OCI-LY7 (cell line): ENCODE results near the gene STOX2. TPM values are rescaled to one million over a fixed set of nuclear protein-coding genes. Genes with fewer than 3 reads are reported as not detected.

Source experiments
- BruUV-seq: library from RNA; stranded (reverse); fragments of 400-500 nt; replicated peaks from 2 replicates; lab custom pipeline; 2021; lab: Mats Ljungman, UMichigan
- CTCF ChIA-PET: fragments of 300-600 bp; sonication (Branson Sonifier 250); formaldehyde crosslinking; loops from one replicate; lab custom pipeline; 2022; ENCODE audit warnings: antibody characterized with exemption; ENCODE audit not compliant: unreplicated experiment; lab: Charles Lee
- POLR2A ChIA-PET: fragments of 300-600 bp; sonication (Branson Sonifier 250); formaldehyde crosslinking; loops from one replicate; lab custom pipeline; 2022; ENCODE audit warnings: antibody characterized with exemption; lab: Charles Lee
- DNase-seq: peaks from one replicate; pipeline ENCODE4 v3.0.0-alpha.2; 2015; ENCODE audit warnings: low spot score
- H2AFZ ChIP-seq: fragments of 200-600 bp; sonication (generic), shearing (Covaris generic); 2 replicates; pipeline ENCODE4 v1.6.1; 2014; ENCODE audit warnings: mild to moderate bottlenecking, antibody characterized with exemption, low read length, moderate library complexity
- H3K27ac ChIP-seq: fragments of 200-600 bp; sonication (generic); 2 replicates; pipeline ENCODE4 v1.5.1; 2014; ENCODE audit warnings: mixed run types, low read depth, mild to moderate bottlenecking, moderate library complexity, low read length, inconsistent platforms; ENCODE audit not compliant: poor library complexity, severe bottlenecking
- H3K36me3 ChIP-seq: fragments of 200-600 bp; sonication (generic); 2 replicates; pipeline ENCODE4 v1.6.1; 2014; ENCODE audit warnings: mild to moderate bottlenecking, antibody characterized with exemption, low read length, moderate library complexity, mixed read lengths; ENCODE audit not compliant: insufficient read depth
- H3K4me1 ChIP-seq: fragments of 200-600 bp; sonication (generic); 2 replicates; pipeline ENCODE4 v1.5.1; 2014; ENCODE audit warnings: mild to moderate bottlenecking, low read length; ENCODE audit not compliant: insufficient read depth, poor library complexity, severe bottlenecking
- H3K4me2 ChIP-seq: fragments of 200-600 bp; sonication (generic); 2 replicates; pipeline ENCODE4 v1.6.1; 2014; ENCODE audit warnings: mild to moderate bottlenecking, low read length
- H3K4me3 ChIP-seq: fragments of 200-600 bp; sonication (generic); 2 replicates; pipeline ENCODE4 v1.5.1; 2014; ENCODE audit warnings: mild to moderate bottlenecking, low read depth, low read length; ENCODE audit not compliant: poor library complexity, severe bottlenecking
- H3K79me2 ChIP-seq: fragments of 200-600 bp; sonication (generic); 2 replicates; pipeline ENCODE4 v1.6.1; 2016; ENCODE audit warnings: low read depth, mild to moderate bottlenecking, low read length, moderate library complexity, mixed read lengths; ENCODE audit not compliant: insufficient read depth
- H3K9me2 ChIP-seq: fragments of 200-600 bp; sonication (generic); 2 replicates; pipeline ENCODE4 v1.6.1; 2016; ENCODE audit warnings: mild to moderate bottlenecking, low read length, mixed read lengths; ENCODE audit not compliant: insufficient read depth
- H3K9me3 ChIP-seq: fragments of 200-600 bp; sonication (generic); 2 replicates; pipeline ENCODE4 v1.6.1; 2014; ENCODE audit warnings: mild to moderate bottlenecking, mixed run types, low read length, mixed read lengths
- H4K20me1 ChIP-seq: fragments of 200-600 bp; sonication (generic); 2 replicates; pipeline ENCODE4 v1.6.1; 2014; ENCODE audit warnings: mild to moderate bottlenecking, antibody characterized with exemption, low read length, moderate library complexity, mixed read lengths; ENCODE audit not compliant: insufficient read depth
- CTCF ChIP-seq: fragments of 200-600 bp; sonication (generic); conservative IDR thresholded peaks from 2 replicates; pipeline ENCODE4 v1.5.1; 2014; ENCODE audit warnings: mild to moderate bottlenecking, antibody characterized with exemption, low read length, moderate library complexity, mixed read lengths
- EZH2phosphoT487 ChIP-seq: fragments of 200-600 bp; sonication (generic); IDR thresholded peaks from 2 replicates; pipeline ENCODE4 v1.6.1; 2018; ENCODE audit warnings: low read depth, borderline replicate concordance, mild to moderate bottlenecking, mixed run types, antibody characterized with exemption, low read length, moderate library complexity, mixed read lengths
- intact Hi-C: fragments of 100-400 bp; cut with micrococcal nuclease; formaldehyde crosslinking; loops from one replicate; pipeline ENCODE4 v1.10.0; 2022; ENCODE audit not compliant: unreplicated experiment
- total RNA-seq, 2 experiments: library from RNA; depleted of rRNA in 1 of 2; stranded (reverse); fragments of >200 nt in 1 of 2; shearing (Covaris generic) in 1 of 2; gene quantifications; 2 replicates each; pipeline ENCODE4 v1.2.3, GENCODE V29; 2014 to 2022

STOX2 gene
- total RNA-seq, 2 experiments from 2014 or later, result 0.38 TPM; not detected in 1

- Histone ChIP-seq H3K79me2 (no peaks in the 10 kb centered on the region), H3K9me3 (no peaks in the 10 kb centered on the region), H3K4me3 (no peak overlapping the region), H3K4me1 (no peaks in the 10 kb centered on the region), H4K20me1 (no peaks in the 10 kb centered on the region), H3K4me2 (no peak overlapping the region), H2AFZ (no peak overlapping the region), H3K36me3 (no peaks in the 10 kb centered on the region), H3K9me2 (no peaks in the 10 kb centered on the region), H3K27ac (no peak overlapping the region)
- no TSS peak for BruUV-seq
- CTCF ChIA-PET, result no interaction called here
- TF ChIP-seq EZH2phosphoT487, result no peak
- no peak for TF ChIP-seq CTCF
- intact Hi-C loops, result no loop called here
- POLR2A ChIA-PET, result interaction anchor here (0.6 kb wide), 1 partner anchor 327 kb away, joined by 3 read pairs; no protein-coding TSS in a partner anchor
- DNase-seq, result no peak
Observed at GRCh38 chr4:183912585-183912984, 7.5 kb downstream of the STOX2 start.

GRCh38 chr4:183915976-183916375 lies 10.9 kb downstream of the STOX2 start:
- H3K4me2 ChIP-seq, result no peak overlapping the region
- H3K36me3 ChIP-seq, result no peaks in the 10 kb centered on the region
- H3K4me1 ChIP-seq, result peaks cover 6% of the 10 kb centered on the region
- DNase-seq, result no peak
- no TSS peak for BruUV-seq
- intact Hi-C loops, result no loop called here
- H2AFZ ChIP-seq, result no peak overlapping the region
- H3K4me3 ChIP-seq, result no peak overlapping the region
- ChIA-PET CTCF (no interaction called here), POLR2A (no interaction called here)
- no peaks in the 10 kb centered on the region for H3K79me2 ChIP-seq
- no peak overlapping the region for H3K27ac ChIP-seq
- H3K9me3 ChIP-seq, result no peaks in the 10 kb centered on the region
- TF ChIP-seq CTCF (no peak), EZH2phosphoT487 (no peak)
- H4K20me1 ChIP-seq, result no peaks in the 10 kb centered on the region
- H3K9me2 ChIP-seq, result no peaks in the 10 kb centered on the region

- POLR2A ChIA-PET, result interaction anchor here (1.2 kb wide), 1 partner anchor 22 kb away, joined by 3 read pairs; no protein-coding TSS in a partner anchor
- intact Hi-C loops, result no loop called here
- Histone ChIP-seq H4K20me1 (no peaks in the 10 kb centered on the region), H3K79me2 (no peaks in the 10 kb centered on the region), H3K4me1 (peaks cover 16% of the 10 kb centered on the region), H3K4me2 (no peak overlapping the region), H3K4me3 (no peak overlapping the region), H3K36me3 (no peaks in the 10 kb centered on the region), H3K27ac (no peak overlapping the region), H3K9me2 (no peaks in the 10 kb centered on the region), H3K9me3 (no peaks in the 10 kb centered on the region), H2AFZ (no peak overlapping the region)
- no TSS peak for BruUV-seq
- CTCF ChIA-PET, result no interaction called here
- TF ChIP-seq EZH2phosphoT487 (no peak), CTCF (no peak)
- no peak for DNase-seq
Observed at GRCh38 chr4:183918696-183919095, 13.6 kb downstream of the STOX2 start.
